ENCODE results near the gene AGPAT2.

- no peak for TF ChIP-seq RAD21 (IDR thresholded peaks at IDR 0.05; ENCODE audit: low read length)
- no peak for TF ChIP-seq RFX5 (IDR thresholded peaks at IDR 0.05; ENCODE audit: low read length)
- no peak for TF ChIP-seq EZH2phosphoT487 (IDR thresholded peaks at IDR 0.05; ENCODE audit: borderline replicate concordance, low read depth)
- no peak for TF ChIP-seq SIN3A (IDR thresholded peaks at IDR 0.05; ENCODE audit: borderline replicate concordance, low read depth, low read length)
- TF ChIP-seq CTCF (IDR thresholded peaks at IDR 0.05), result no peak
- TF ChIP-seq IRF3 (IDR thresholded peaks at IDR 0.05; ENCODE audit: low read depth, low read length), result no peak
These were observed 16.1 kb upstream of the AGPAT2 start for GRCh38 chr9:136703276-136703860.
